MCF 10A (cell line): ENCODE measurements around the gene ZBTB12. TPM values are rescaled to one million over a fixed set of nuclear protein-coding genes. Genes with fewer than 3 reads are reported as not detected.

Experiments used
- BruUV-seq: library from RNA; stranded (reverse); fragments of 400-500 nt; replicated peaks from 2 replicates; lab custom pipeline; 2021; lab: Mats Ljungman, UMichigan
- CTCF ChIA-PET: fragments of 300-600 bp; sonication (Branson Sonifier 250); formaldehyde crosslinking; extraction: SDS; loops from one replicate; lab custom pipeline; 2021; ENCODE audit warnings: antibody characterized with exemption, inconsistent platforms; lab: Yijun Ruan, JAX
- POLR2A ChIA-PET: fragments of 300-600, 350-650 bp; sonication (Branson Sonifier 250); formaldehyde crosslinking; extraction: SDS; loops from one replicate; lab custom pipeline; 2020; ENCODE audit warnings: antibody characterized with exemption, inconsistent platforms; lab: Yijun Ruan, JAX
- DNase-seq: peaks from one replicate; pipeline ENCODE4 v3.0.0-alpha.2; 2018; ENCODE audit not compliant: unreplicated experiment
- H3K27ac Mint-ChIP-seq: one replicate; pipeline ENCODE4 v1.8.0; 2022; ENCODE audit warnings: mild to moderate bottlenecking, low read depth, mixed read lengths; ENCODE audit not compliant: unreplicated experiment
- H3K27me3 Mint-ChIP-seq: one replicate; pipeline ENCODE4 v1.8.0; 2022; ENCODE audit warnings: mixed read lengths; ENCODE audit not compliant: insufficient read depth, unreplicated experiment
- H3K36me3 Mint-ChIP-seq: one replicate; pipeline ENCODE4 v1.8.0; 2022; ENCODE audit warnings: mild to moderate bottlenecking, moderate library complexity, mixed read lengths; ENCODE audit not compliant: insufficient read depth, unreplicated experiment
- H3K4me1 Mint-ChIP-seq: one replicate; pipeline ENCODE4 v1.8.0; 2022; ENCODE audit warnings: mixed read lengths; ENCODE audit not compliant: insufficient read depth, unreplicated experiment
- H3K4me3 Mint-ChIP-seq: one replicate; pipeline ENCODE4 v1.8.0; 2022; ENCODE audit warnings: mild to moderate bottlenecking, moderate library complexity, mixed read lengths; ENCODE audit not compliant: unreplicated experiment
- H3K9me3 Mint-ChIP-seq: one replicate; pipeline ENCODE4 v1.8.0; 2022; ENCODE audit warnings: mixed read lengths; ENCODE audit not compliant: unreplicated experiment
- intact Hi-C: fragments of 100-400 bp; cut with micrococcal nuclease; formaldehyde crosslinking; loops from 2 replicates; pipeline ENCODE4 v1.14.1; 2022
- total RNA-seq: library from RNA; stranded (reverse); gene quantifications from 2 replicates; pipeline ENCODE4 v1.2.3, GENCODE V29; 2022
- TF ChIP-seq, protein P1 (sequence below): fragments of 200-600 bp; IDR thresholded peaks from one replicate; pipeline ENCODE4 v1.8.0; 2022; ENCODE audit warnings: antibody characterized with exemption, mild to moderate bottlenecking; ENCODE audit not compliant: unreplicated experiment

The ZBTB12 gene
- total RNA-seq, 1 experiment from 2014 or later, result 3.6 TPM

DNA sequence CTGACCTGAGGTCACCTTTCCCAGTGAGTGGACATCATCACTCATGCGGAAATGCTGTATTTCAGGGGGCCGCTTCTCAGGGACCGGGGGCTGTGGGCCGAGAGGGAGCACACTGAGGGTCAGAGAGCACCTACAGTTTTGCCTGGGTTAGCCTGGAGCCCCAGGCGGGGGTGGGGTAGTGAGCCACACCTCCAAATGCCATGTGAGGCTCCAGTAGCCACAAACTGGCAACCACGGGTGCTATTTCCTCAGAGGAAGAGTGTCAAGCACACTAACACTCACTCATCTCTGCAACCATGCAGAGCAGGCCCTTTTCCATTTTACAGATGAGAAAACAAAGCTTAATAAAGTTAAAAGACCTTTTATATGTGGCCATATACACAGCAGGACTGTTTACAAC lies 9.1 kb downstream of the ZBTB12 start:
- TF ChIP-seq, protein P1, sequence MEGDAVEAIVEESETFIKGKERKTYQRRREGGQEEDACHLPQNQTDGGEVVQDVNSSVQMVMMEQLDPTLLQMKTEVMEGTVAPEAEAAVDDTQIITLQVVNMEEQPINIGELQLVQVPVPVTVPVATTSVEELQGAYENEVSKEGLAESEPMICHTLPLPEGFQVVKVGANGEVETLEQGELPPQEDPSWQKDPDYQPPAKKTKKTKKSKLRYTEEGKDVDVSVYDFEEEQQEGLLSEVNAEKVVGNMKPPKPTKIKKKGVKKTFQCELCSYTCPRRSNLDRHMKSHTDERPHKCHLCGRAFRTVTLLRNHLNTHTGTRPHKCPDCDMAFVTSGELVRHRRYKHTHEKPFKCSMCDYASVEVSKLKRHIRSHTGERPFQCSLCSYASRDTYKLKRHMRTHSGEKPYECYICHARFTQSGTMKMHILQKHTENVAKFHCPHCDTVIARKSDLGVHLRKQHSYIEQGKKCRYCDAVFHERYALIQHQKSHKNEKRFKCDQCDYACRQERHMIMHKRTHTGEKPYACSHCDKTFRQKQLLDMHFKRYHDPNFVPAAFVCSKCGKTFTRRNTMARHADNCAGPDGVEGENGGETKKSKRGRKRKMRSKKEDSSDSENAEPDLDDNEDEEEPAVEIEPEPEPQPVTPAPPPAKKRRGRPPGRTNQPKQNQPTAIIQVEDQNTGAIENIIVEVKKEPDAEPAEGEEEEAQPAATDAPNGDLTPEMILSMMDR, result no peak
- ChIA-PET POLR2A (interaction anchor here (0.6 kb wide), 1 partner anchor 26 kb away, joined by 6 read pairs; no protein-coding TSS in a partner anchor), CTCF (no interaction called here)
- peaks cover 61% of the 10 kb centered on the region for H3K36me3 Mint-ChIP-seq
- intact Hi-C loops, result no loop called here
- DNase-seq, result no peak
- no peak overlapping the region for H3K27ac Mint-ChIP-seq
- H3K9me3 Mint-ChIP-seq, result no peaks in the 10 kb centered on the region
- no peak overlapping the region for H3K4me3 Mint-ChIP-seq
- BruUV-seq, result no TSS peak
- no peaks in the 10 kb centered on the region for H3K27me3 Mint-ChIP-seq
- peaks cover 7% of the 10 kb centered on the region for H3K4me1 Mint-ChIP-seq

DNA sequence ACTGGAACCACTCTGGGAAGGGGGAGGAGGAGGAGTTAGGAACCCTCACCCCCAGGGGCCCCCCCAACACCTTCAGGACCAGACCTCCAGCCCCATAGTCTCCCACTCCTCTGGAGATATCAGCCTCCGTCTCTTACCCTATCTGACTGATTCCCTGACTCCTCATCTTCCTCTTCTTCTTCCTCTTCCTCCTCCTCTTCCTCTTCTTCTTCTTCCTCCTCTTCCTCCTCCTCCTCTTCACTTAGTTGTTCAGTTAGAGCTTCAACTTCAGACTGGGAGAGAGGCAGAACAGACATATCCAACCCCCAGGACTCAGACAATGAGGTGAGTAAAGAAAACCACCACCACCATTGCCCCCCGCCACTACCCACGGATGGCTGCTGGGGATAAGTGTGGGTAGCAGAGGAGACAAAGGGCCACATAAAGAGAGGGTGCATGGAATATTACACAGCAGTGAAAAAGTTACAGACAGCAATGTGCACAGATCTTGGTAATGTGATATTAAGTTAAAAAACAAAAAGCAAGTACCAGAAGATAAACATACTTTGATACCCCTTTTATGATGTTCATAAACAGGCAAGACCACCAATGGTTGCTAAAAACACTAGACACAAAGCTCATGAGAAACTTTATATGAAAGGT lies 12.4 kb downstream of the ZBTB12 start:
- TF ChIP-seq, protein P1, result no peak
- POLR2A ChIA-PET, result interaction anchor here (0.8 to 1.0 kb wide), 2 partner anchors 9 to 70 kb away, joined by 3 to 5 read pairs; partner anchors contain the start of gene SKIC2
- Mint-ChIP-seq H3K27ac (no peak overlapping the region), H3K4me1 (no peaks in the 10 kb centered on the region), H3K27me3 (no peaks in the 10 kb centered on the region), H3K9me3 (no peaks in the 10 kb centered on the region), H3K36me3 (peaks cover 60% of the 10 kb centered on the region), H3K4me3 (no peak overlapping the region)
- CTCF ChIA-PET, result interaction anchor here (0.5 to 4.2 kb wide), 20 partner anchors 9 to 1534 kb away, joined by 3 to 20 read pairs (median 4); partner anchors contain the start of gene LY6G5C
- no peak for DNase-seq
- BruUV-seq, result no TSS peak
- intact Hi-C loops, result loop anchor here (5.0 kb wide), 1 partner anchor 207 kb away; the partner anchor contains the start of gene LY6G5C

- intact Hi-C loops, result loop anchor here (5.0 kb wide), 1 partner anchor 206 kb away; the partner anchor contains the start of gene LY6G5C
- TSS peak; percentile 16 for BruUV-seq
- no peaks in the 10 kb centered on the region for H3K27me3 Mint-ChIP-seq
- TF ChIP-seq, protein P1, result peak; percentile 73
- CTCF ChIA-PET, result interaction anchor here (0.5 to 4.2 kb wide), 14 partner anchors 13 to 274 kb away, joined by 3 to 20 read pairs (median 4); partner anchors contain the start of gene LY6G5C
- peaks cover 60% of the 10 kb centered on the region for H3K36me3 Mint-ChIP-seq
- H3K4me1 Mint-ChIP-seq, result no peaks in the 10 kb centered on the region
- no peak overlapping the region for H3K27ac Mint-ChIP-seq
- POLR2A ChIA-PET, result no interaction called here
- DNase-seq, result peak; percentile 34
- no peak overlapping the region for H3K4me3 Mint-ChIP-seq
- no peaks in the 10 kb centered on the region for H3K9me3 Mint-ChIP-seq
These were observed 13.3 kb downstream of the ZBTB12 start for GRCh38 chr6:31888276-31889258.
